C4-2B (cell line): ENCODE results near the gene SNX8.

Source experiments
- ZFX ChIP-seq: fragments of 450-650 bp; IDR thresholded peaks from 2 replicates; pipeline ENCODE4 v1.6.1; 2017
- TF ChIP-seq, protein P1 (sequence below): fragments of 450-650 bp; conservative IDR thresholded peaks from 2 replicates; pipeline ENCODE4 v1.5.1; 2017; ENCODE audit warnings: mild to moderate bottlenecking

GRCh38 chr7:2224491-2224928 is 89.7 kb downstream of the SNX8 start:
- TF ChIP-seq, protein P1, sequence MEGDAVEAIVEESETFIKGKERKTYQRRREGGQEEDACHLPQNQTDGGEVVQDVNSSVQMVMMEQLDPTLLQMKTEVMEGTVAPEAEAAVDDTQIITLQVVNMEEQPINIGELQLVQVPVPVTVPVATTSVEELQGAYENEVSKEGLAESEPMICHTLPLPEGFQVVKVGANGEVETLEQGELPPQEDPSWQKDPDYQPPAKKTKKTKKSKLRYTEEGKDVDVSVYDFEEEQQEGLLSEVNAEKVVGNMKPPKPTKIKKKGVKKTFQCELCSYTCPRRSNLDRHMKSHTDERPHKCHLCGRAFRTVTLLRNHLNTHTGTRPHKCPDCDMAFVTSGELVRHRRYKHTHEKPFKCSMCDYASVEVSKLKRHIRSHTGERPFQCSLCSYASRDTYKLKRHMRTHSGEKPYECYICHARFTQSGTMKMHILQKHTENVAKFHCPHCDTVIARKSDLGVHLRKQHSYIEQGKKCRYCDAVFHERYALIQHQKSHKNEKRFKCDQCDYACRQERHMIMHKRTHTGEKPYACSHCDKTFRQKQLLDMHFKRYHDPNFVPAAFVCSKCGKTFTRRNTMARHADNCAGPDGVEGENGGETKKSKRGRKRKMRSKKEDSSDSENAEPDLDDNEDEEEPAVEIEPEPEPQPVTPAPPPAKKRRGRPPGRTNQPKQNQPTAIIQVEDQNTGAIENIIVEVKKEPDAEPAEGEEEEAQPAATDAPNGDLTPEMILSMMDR: no peak
- TF ChIP-seq ZFX: no peak
